IMR-90 (cell line): ENCODE measurements around the gene ATG5.

Experiments
- MXI1 ChIP-seq: IDR thresholded peaks from 2 replicates; pipeline ENCODE4 v1.6.1; 2012; ENCODE audit warnings: low read depth, mild to moderate bottlenecking, low read length, moderate library complexity, borderline replicate concordance
- USF2 ChIP-seq: fragments of 150-350 bp; IDR thresholded peaks from 2 replicates; pipeline ENCODE4 v1.6.1; 2017; ENCODE audit warnings: mild to moderate bottlenecking, antibody characterized with exemption, low read length, low read depth

DNA sequence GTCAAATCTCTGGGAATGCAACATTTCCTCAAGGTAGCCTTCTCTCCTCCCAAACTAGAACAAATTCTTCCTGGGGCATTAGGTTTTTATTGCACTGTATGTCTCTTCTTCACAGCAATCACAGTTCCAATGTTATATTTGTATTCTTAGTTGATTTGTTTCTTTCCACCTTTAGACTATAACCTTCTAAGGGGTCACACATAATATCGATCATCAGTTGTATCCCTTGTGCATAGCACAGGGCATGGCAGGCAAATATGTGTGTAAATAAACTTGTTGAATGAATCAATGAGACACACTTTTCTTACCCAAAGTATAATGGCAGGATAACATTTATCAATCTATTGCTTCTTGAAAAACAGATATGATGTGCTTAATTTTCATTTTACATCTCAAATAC is 81.0 kb downstream of the ATG5 start:
- TF ChIP-seq USF2 (no peak), MXI1 (no peak)
